GM18499 (cell line): ENCODE measurements around the gene GAPT.
A peak's percentile ranks its signal among the peaks of the same experiment; 100 is the strongest.
"Not testable (repeated sequence)": the region's sequence is repeated elsewhere in the genome, so short reads cannot be mapped to it uniquely, and the experiment has no call there.

Source experiments
- ATAC-seq: cut with Tn5 transposase; IDR thresholded peaks from one replicate; pipeline ENCODE4 v1.9.1; 2021; ENCODE audit warnings: moderate number of reproducible peaks; ENCODE audit not compliant: insufficient read depth, unreplicated experiment

Gene GAPT

DNA sequence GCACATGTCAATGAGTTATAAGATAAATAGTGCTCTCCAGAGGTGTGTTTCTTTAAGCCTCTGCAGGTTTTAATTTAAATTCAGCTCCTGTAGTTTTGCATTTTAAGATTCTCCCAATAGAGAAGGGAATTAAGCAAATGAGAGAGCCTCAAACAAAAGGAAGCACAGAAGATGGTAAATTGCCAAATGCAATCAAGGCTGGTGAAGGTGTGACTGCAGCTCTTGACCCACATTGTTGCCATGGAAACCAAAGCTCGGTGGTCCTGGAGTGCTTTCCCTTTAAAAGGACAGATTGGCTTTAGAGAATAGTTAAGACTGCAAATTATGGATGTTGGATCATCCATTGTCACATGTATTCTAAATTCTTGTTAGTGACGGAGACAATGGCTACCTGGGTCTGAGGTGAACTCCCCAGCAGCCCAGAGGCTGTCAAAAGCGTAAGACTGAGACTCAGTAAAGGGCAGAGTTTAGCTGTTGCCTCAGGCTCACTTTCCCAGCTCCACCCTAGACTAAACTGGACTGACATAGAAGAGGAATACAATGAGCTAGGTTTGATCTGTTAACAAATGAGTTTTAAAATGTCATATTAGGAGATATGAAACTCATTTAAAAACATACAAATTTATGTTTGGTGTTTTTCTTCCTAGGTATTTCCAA, 12.3 kb downstream of the GAPT start:
- no peak for ATAC-seq

DNA sequence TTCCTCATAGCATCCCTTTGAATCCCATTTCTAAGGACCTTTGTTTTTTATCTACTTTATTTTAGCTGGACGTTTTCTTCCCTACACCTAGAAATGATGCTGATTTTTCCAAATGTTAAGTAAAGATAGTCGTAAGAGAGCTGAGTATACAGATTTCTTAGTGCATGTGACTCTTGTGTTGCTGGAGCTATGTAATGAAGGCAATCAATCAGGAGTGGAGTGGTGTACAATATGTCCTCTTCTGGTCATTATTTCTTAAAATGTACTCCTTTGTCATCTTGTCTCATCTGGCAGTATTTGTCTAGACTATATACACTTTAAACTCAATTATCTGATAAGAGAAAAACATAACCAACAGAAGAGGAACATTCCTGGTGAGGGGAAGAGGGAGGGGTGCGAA, 13.5 kb downstream of the GAPT start:
- no peak for ATAC-seq

DNA sequence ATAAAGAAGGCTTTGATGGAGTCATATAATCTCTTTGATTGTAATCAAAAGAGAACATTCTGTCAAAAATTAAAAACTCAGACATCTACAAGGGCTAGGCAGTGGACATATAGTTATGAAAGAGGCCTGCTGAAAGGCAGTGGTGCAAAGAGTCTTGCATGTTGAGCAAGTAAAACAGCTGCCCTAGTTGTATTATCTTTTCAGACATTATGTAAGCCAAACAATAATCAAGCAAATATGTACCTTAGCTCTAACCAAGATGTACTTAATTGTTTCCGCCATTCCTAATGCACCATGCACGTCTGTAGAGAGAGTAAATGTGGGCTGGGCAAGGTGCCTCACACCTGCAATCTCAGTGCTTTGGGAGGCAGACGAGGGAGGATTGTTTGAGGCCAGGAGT, 14.3 kb downstream of the GAPT start:
- no peak for ATAC-seq

DNA sequence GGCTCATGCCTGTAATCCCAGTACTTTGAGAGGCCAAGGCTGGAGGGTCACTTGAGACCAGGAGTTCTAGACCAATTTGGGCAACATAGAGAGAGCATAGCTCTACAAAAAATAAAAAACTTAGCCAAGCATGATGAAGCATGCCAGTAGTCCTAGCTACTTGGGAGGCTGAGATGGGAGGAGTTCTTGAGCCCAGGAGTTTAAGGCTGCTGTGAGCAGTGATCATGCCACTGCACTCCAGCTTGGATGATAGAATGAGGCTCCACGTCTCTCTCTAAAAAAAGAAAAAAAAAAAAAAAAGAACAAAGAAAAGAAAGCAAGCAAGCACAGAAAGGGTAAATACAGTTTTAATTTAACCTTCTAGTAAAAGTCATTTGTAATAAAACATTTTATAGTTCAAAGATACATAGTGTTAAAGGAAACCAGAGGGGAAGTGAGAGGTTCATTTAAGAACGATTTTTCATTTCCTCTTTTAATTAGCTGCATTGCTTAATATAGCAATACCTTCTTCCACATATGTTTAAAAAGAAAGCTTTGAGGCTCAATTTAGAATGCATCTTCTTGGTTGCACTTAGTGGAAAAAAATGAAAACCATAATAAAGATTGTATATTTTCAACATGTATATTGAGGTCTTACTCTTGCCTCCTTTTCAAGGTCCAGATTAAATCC, 14.9 kb downstream of the GAPT start:
- peak; percentile 70 for ATAC-seq

DNA sequence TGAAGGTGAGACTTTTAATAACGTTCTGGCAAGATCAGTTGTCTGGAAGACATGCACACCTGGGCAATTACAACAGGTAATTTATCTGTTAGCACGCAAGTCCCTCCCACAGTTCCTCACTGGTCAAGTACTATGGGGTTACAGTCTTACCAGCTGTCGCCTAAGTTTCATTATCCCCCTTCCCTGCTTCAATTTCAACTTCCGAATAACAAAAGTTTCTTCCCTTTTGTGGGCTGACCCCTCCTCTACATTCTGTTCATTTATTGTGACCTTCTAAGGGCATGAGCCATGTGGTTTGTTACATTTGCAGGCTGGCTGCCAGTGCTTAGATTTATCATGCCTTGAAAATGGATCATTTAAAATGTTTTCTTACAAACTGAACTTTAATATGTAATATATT, 16.5 kb downstream of the GAPT start:
- no peak for ATAC-seq

DNA sequence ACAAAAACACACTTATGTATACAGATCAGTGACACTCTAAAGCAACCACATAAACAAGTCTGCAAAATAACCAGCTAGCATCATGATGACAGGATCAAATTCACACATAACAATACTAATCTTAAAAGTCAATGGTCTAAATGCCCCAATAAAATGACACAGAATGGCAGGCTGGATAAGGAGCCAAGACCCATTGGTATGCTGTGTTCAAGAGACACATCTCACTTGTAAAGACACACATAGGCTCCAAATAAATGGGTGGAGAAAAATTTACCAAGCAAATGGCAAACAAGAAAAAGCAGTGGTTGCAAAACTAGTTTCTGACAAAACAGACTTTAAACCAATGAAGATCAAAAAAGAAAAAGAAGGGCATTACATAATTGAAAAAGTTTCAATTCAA, 26.0 kb downstream of the GAPT start:
- no peak for ATAC-seq

DNA sequence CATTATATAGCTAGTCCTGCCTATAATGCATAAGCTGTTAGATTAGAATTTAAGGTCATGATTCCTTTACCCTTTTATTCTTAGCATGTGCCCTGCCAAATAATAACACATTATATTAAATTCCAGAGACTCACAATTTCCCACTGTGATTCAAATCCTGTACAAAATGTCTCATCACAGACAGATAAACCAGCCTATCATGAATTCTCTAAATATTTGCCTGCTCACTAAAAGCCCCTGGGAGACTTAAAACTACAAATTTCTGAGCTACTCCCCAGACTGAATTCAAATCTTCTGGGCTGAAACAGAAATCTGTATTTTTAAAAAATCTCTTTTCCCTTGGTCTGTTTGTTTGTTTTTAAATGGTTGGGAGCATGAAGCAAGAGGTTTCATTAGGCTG, 32.7 kb downstream of the GAPT start:
- ATAC-seq = no peak

DNA sequence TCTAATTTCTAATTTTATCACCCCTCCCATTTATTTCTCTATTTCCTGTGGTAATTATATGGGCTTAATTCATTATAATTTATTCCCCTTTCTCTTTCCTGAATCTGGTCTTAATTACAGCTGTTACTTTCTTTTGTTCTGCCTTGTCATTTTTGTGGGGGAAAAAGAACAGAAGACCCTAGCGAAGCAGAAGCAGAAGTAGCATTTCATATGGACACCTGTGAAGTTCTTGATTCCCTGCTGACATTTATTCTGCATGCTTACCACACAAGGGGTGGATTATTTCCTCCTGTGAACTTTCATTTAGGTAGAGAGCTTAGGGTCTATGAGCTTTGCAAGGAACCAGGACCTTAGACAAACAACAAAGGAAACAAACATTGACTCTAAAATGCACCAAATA, 33.3 kb downstream of the GAPT start:
- ATAC-seq = no peak

DNA sequence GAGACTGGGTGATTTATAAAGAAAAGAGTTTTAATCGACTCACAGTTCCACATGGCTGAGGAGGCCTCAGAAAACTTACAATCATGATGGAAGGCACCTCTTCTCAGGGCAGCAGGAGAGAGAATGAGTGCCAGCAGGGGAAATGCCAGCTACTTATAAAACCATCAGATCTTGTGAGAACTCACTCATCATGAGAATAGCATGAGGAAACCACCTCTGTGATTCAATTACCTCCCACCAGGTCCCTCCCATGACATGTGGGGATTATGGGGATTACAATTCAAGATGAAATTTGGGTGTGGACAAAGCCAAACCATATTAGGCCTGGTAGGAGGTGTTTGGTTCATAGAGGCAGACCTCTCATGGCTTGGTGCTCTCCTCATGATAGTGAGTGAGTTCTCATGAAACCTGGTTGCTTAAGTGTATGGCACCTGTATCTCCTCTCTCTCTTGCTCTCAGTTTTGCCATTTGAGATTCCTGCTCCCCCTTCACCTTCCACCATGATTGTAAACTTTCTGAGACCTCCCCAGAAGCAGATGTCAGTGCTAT, 39.8 kb downstream of the GAPT start:
- no peak for ATAC-seq

DNA sequence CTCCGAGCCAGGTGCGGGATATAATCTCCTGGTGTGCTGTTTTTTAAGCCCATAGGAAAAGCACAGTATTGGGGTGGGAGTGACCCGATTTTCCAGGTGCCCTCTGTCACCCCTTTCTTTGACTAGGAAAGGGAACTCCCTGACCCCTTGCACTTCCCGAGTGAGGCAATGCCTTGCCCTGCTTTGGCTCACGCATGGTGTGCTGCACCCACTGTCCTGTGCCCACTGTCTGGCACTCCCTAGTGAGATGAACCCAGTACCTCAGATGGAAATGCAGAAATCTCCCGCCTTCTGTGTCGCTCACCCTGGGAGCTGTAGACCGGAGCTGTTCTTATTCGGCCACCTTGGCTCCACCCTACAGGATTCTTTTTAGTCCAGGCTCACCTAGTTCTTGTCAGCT, 50.7 kb downstream of the GAPT start:
- ATAC-seq = not testable (repeated sequence)

DNA sequence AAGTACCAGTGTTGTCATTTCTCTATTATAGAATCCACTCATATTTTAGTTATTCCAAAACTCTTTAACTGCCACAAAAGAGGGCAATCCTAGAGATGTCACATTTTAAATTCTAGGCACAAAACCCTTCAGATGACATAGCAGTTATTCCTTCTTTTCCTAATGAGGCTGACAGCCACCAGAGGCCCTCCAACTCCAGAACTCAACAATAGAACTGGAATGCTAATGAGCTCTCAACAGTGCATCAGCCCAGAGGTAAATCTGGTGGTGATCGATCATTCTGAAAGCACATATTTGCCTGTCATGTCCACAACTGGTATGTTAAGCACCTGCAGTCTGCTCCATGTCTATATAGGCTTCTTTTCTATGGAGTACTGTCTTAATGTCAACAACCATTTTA, 51.5 kb downstream of the GAPT start:
- ATAC-seq = no peak

DNA sequence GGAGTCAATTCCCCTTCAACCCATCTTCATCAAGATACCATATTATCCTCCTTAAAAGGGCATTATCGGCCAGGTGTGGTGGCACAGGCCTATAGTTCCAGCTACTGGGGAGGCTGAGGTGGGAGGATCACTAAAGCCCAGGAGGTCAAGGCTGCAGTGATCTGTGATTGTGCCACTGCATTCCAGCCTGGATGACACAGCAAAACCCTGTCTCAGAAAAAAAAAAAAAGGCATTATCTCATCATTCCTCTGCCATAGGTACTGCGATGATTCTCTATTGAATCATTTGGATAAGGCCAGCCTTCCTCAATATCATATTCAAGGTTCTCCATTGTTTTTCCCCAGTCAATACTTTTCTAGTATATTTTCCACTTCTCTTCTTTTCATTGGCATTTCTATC, 52.5 kb downstream of the GAPT start:
- ATAC-seq = no peak

DNA sequence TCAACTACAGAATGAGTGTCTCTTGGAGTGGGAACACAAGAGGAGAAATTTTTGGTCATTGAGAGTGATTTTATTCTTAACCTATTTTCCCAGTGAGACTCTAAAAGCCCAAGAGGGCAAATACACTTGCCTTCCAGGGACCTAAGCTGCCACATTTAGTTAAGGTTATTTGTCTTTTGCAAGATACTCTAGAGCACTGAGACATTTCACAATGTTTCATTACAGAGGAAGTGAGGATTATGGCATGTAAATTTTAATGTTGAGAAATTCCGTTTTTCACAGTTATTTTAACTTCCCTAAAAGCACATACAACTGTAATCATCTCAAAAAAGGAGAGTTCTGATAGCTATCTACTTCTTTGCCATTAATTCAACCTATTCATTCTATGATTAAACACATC, 53.0 kb downstream of the GAPT start:
- no peak for ATAC-seq

DNA sequence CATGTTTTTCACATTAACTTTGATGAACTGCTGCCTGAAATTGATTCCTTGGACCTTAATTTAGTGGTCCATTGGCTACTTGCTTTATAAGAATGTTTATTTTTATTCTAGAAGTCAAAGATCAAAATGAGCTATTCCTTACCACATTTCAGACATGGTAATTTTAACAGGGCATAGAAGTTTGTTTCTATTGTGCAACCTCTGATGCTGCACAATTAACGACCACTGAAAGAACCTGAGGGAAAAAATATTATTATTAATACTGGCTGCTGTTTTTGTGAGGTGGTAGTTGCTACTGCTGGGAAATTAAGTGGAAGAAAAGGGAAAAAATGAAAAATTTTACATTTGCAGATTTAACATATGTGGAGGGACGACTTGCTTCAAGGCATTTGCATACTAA, 53.7 kb downstream of the GAPT start:
- ATAC-seq = no peak

DNA sequence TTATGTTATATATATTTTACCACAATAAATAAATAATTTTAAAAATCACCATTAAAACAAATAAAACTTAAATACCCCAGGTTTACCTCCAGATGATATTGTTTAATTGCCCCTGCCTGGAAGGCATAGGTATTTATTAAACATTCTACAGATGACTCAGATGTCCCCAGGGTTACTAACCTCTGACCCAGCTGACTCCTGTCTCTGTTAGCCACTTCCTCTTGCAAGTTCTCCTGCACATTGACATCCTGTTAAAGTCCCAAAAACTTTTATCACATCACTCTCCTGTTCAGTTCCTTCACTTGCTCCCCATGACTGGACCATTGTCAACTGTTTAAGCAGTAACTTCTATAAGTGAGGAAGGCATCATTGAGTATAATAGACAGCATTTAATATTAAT, 54.7 kb downstream of the GAPT start:
- ATAC-seq = peak; percentile 74
